H1 (cell line): ENCODE measurements around the gene PDZD2. TPM values are rescaled to one million over a fixed set of nuclear protein-coding genes. Genes with fewer than 3 reads are reported as not detected.

ENCODE experiments used
- CTCF ChIA-PET: fragments of 300-600 bp; sonication (Branson Sonifier 250); formaldehyde crosslinking; loops from one replicate; lab custom pipeline; 2021; ENCODE audit not compliant: partially characterized antibody; lab: Charles Lee
- POLR2A ChIA-PET: fragments of 300-600 bp; sonication (Branson Sonifier 250); formaldehyde crosslinking; loops from one replicate; lab custom pipeline; 2021; ENCODE audit warnings: inconsistent platforms; ENCODE audit not compliant: partially characterized antibody; lab: Charles Lee
- DNase-seq, 2 experiments: peaks; one replicate each; pipeline versions ENCODE4 v3.0.0 to v3.0.0-alpha.2; 2010 to 2022; ENCODE audit warnings: low spot score in 2 of 2, low read depth in 1 of 2, mixed read lengths in 1 of 2
- FAIRE-seq: peaks from 2 replicates; lab custom pipeline; 2011; peaks lifted over from hg19 to GRCh38; lab: Jason Lieb, UNC
- H2AFZ ChIP-seq: 2 replicates; pipeline ENCODE4 v1.8.1; 2012; ENCODE audit warnings: low read length, inconsistent platforms
- H2AK5ac ChIP-seq: 2 replicates; pipeline ENCODE4 v1.6.1; 2013; ENCODE audit warnings: low read depth, low read length
- H2BK120ac ChIP-seq: replicated peaks from 2 replicates; pipeline ENCODE3; 2013; ENCODE audit warnings: low read depth, low read length, inconsistent platforms
- H2BK12ac ChIP-seq: 2 replicates; pipeline ENCODE4 v1.6.1; 2013; ENCODE audit warnings: low read depth, low read length
- H2BK15ac ChIP-seq: 2 replicates; pipeline ENCODE4 v1.6.1; 2013; ENCODE audit warnings: low read length
- H2BK20ac ChIP-seq: 2 replicates; pipeline ENCODE4 v1.6.1; 2013; ENCODE audit warnings: low read length
- H2BK5ac ChIP-seq: 2 replicates; pipeline ENCODE4 v1.6.1; 2013; ENCODE audit warnings: low read depth, low read length
- H3K14ac ChIP-seq: 2 replicates; pipeline ENCODE4 v1.6.1; 2013; ENCODE audit warnings: inconsistent platforms; ENCODE audit not compliant: insufficient read length
- H3K18ac ChIP-seq: 2 replicates; pipeline ENCODE4 v1.6.1; 2013; ENCODE audit warnings: low read length; ENCODE audit errors: extremely low read depth
- H3K23ac ChIP-seq: 2 replicates; pipeline ENCODE4 v1.6.1; 2013; ENCODE audit warnings: inconsistent platforms; ENCODE audit not compliant: insufficient read length
- H3K23me2 ChIP-seq: 2 replicates; pipeline ENCODE4 v1.6.1; 2013; ENCODE audit warnings: low read depth, low read length
- H3K27ac ChIP-seq: 2 replicates; pipeline ENCODE4 v1.6.1; 2011; ENCODE audit warnings: low read depth, low read length, inconsistent platforms
- H3K27me3 ChIP-seq, 4 experiments: replicated peaks in 1 of 4; 1 replicate in 1 of 4; 2 replicates in 3 of 4; pipeline versions ENCODE4 v1.6.1 to v1.8.1; 2011 to 2013; ENCODE audit warnings: low read length in 3 of 4, mild to moderate bottlenecking in 3 of 4, inconsistent platforms in 2 of 4, mixed read lengths in 2 of 4, moderate library complexity in 1 of 4; ENCODE audit not compliant: control insufficient read depth in 3 of 4, insufficient read depth in 3 of 4; ENCODE audit errors: extremely low read depth in 1 of 4
- H3K36me3 ChIP-seq, 4 experiments: 2 replicates each; pipeline versions ENCODE4 v1.6.1 to v1.8.1; 2011 to 2013; ENCODE audit warnings: mild to moderate bottlenecking in 4 of 4, low read length in 3 of 4, moderate library complexity in 2 of 4, control low read depth in 1 of 4, inconsistent platforms in 1 of 4; ENCODE audit not compliant: insufficient read depth in 4 of 4, control insufficient read depth in 2 of 4
- H3K4ac ChIP-seq: replicated peaks from 2 replicates; pipeline ENCODE3; 2013; ENCODE audit warnings: low read length, low read depth, mixed read lengths, inconsistent platforms; ENCODE audit not compliant: insufficient read length
- H3K4me1 ChIP-seq, 4 experiments: replicated peaks in 1 of 4; 1 replicate in 1 of 4; 2 replicates in 3 of 4; pipeline versions ENCODE4 v1.6.1 to v1.8.1; 2011 to 2013; ENCODE audit warnings: low read length in 3 of 4, inconsistent platforms in 2 of 4, mixed read lengths in 1 of 4; ENCODE audit not compliant: insufficient read depth in 4 of 4, control insufficient read depth in 3 of 4
- H3K4me2 ChIP-seq, 2 experiments: 2 replicates each; pipeline versions ENCODE4 v1.6.1 to v1.8.1; 2011 to 2013; ENCODE audit warnings: low read depth in 2 of 2, low read length in 2 of 2, control low read depth in 1 of 2, inconsistent platforms in 1 of 2, mild to moderate bottlenecking in 1 of 2; ENCODE audit not compliant: insufficient read depth in 1 of 2
- H3K4me3 ChIP-seq, 4 experiments: fragments of 200-600, 300-600 bp in 1 of 4; sonication (generic), shearing (Covaris generic), sonication (Bioruptor Twin) in 1 of 4; 2 replicates each; pipeline versions ENCODE4 v1.5.1 to v1.8.1; 2011 to 2016; ENCODE audit warnings: low read length in 4 of 4, low read depth in 3 of 4, control low read depth in 2 of 4, inconsistent platforms in 2 of 4, mild to moderate bottlenecking in 2 of 4, mixed read lengths in 1 of 4, moderate library complexity in 1 of 4; ENCODE audit not compliant: insufficient read depth in 2 of 4; ENCODE audit errors: extremely low read depth in 1 of 4
- H3K56ac ChIP-seq: replicated peaks from 2 replicates; pipeline ENCODE3; 2013; ENCODE audit warnings: low read depth, mild to moderate bottlenecking, mixed read lengths, low read length, inconsistent platforms; ENCODE audit not compliant: insufficient read length
- H3K79me1 ChIP-seq: 2 replicates; pipeline ENCODE4 v1.6.1; 2013; ENCODE audit warnings: low read depth, low read length, control low read depth
- H3K79me2 ChIP-seq, 2 experiments: 2 replicates each; pipeline versions ENCODE4 v1.6.1 to v1.8.1; 2012 to 2013; ENCODE audit warnings: low read length in 2 of 2, mild to moderate bottlenecking in 2 of 2, inconsistent platforms in 1 of 2; ENCODE audit not compliant: insufficient read depth in 2 of 2, control insufficient read depth in 1 of 2
- H3K9ac ChIP-seq, 4 experiments: replicated peaks in 1 of 4; 1 replicate in 1 of 4; 2 replicates in 3 of 4; pipeline versions ENCODE4 v1.6.1 to v1.8.1; 2011 to 2013; ENCODE audit warnings: low read depth in 3 of 4, low read length in 3 of 4, control low read depth in 2 of 4, mild to moderate bottlenecking in 2 of 4, moderate library complexity in 2 of 4, inconsistent platforms in 1 of 4; ENCODE audit errors: extremely low read depth in 1 of 4
- H3K9me3 ChIP-seq, 2 experiments: 2 replicates each; pipeline versions ENCODE4 v1.6.1 to v1.8.1; 2012 to 2013; ENCODE audit warnings: mild to moderate bottlenecking in 2 of 2, moderate library complexity in 2 of 2, control low read depth in 1 of 2, inconsistent platforms in 1 of 2, low read depth in 1 of 2, low read length in 1 of 2, mixed read lengths in 1 of 2; ENCODE audit not compliant: insufficient read depth in 2 of 2
- H4K20me1 ChIP-seq, 2 experiments: replicated peaks in 1 of 2; 2 replicates each; pipeline versions ENCODE3 to v1.8.1; 2011 to 2013; ENCODE audit warnings: inconsistent platforms in 2 of 2, low read length in 2 of 2, mild to moderate bottlenecking in 1 of 2; ENCODE audit not compliant: insufficient read depth in 2 of 2, control insufficient read depth in 1 of 2
- H4K5ac ChIP-seq: 2 replicates; pipeline ENCODE4 v1.6.1; 2013; ENCODE audit warnings: low read length, low read depth, mixed read lengths, inconsistent platforms; ENCODE audit not compliant: insufficient read length
- H4K8ac ChIP-seq: 2 replicates; pipeline ENCODE4 v1.8.0; 2013; ENCODE audit warnings: mild to moderate bottlenecking, moderate library complexity, low read length, inconsistent platforms; ENCODE audit not compliant: insufficient read depth; ENCODE audit errors: extremely low read depth
- H4K91ac ChIP-seq: replicated peaks from 2 replicates; pipeline ENCODE3; 2013; ENCODE audit warnings: low read length, mixed read lengths, inconsistent platforms; ENCODE audit not compliant: insufficient read length
- ASH2L ChIP-seq: fragments of 200-600, 300-600 bp; sonication (generic); IDR thresholded peaks from one replicate; pipeline ENCODE4 v1.7.1; 2017; ENCODE audit warnings: low read length
- BRCA1 ChIP-seq: IDR thresholded peaks from 2 replicates; pipeline ENCODE4 v1.6.1; 2012; ENCODE audit warnings: low read depth, low read length, improper control_type of control experiment
- CBX5 ChIP-seq: fragments of 300-800, 300-1000 bp; sonication (generic); IDR thresholded peaks from 2 replicates; pipeline ENCODE4 v1.7.1; 2016; ENCODE audit warnings: antibody characterized with exemption, low read length, low read depth
- JUN ChIP-seq: IDR thresholded peaks from 2 replicates; pipeline ENCODE4 v1.6.1; 2011; ENCODE audit warnings: low read depth, mild to moderate bottlenecking, improper control_type of control experiment, low read length
- SUZ12 ChIP-seq: fragments of 200-600 bp; sonication (generic); IDR thresholded peaks from 2 replicates; pipeline ENCODE4 v1.6.1; 2012; ENCODE audit warnings: mild to moderate bottlenecking, inconsistent platforms, low read length, moderate library complexity, mixed read lengths
- TEAD4 ChIP-seq: IDR thresholded peaks from 2 replicates; pipeline ENCODE4 v1.6.1; 2012; ENCODE audit warnings: low read depth, low read length, inconsistent platforms, mixed read lengths
- ZNF274 ChIP-seq: IDR thresholded peaks from 2 replicates; pipeline ENCODE4 v1.7.0; 2012; ENCODE audit warnings: low read length, borderline replicate concordance; ENCODE audit errors: extremely low read depth
- WGBS, 2 experiments: shearing (Covaris generic) in 1 of 2; methylation state at CpG; one replicate each; pipeline versions ENCODE4 v1.1.6 to v1.1.7; 2013 to 2015; ENCODE audit warnings: low lambda C conversion rate in 2 of 2, mixed read lengths in 2 of 2, inconsistent platforms in 1 of 2, low coverage in 1 of 2, missing lambda C conversion rate in 1 of 2; ENCODE audit not compliant: insufficient replicate concordance in 2 of 2, insufficient coverage in 1 of 2, insufficient read length in 1 of 2; ENCODE audit errors: extremely low coverage in 1 of 2, missing lambda C conversion rate in 1 of 2; 5-methylcytosine and 5-hydroxymethylcytosine counted together
- polyA plus RNA-seq, 7 experiments: library from polyadenylated mRNA; depleted of rRNA in 3 of 7; stranded (reverse) in 5 of 7; unstranded in 2 of 7; fragments of >200 nt in 5 of 7; fragments of 200-250 nt in 2 of 7; gene quantifications; 1 replicate in 5 of 7; 2 replicates in 1 of 7; 4 replicates in 1 of 7; pipeline versions ENCODE4 v1.2.1 to v1.2.3, GENCODE V29; 2011 to 2013; ENCODE audit warnings: missing spikeins in 2 of 7, mixed read lengths in 2 of 7
- total RNA-seq: library from RNA; stranded (reverse); fragmentation: NEBNext Ultra II Directional; extraction: Animal tissue kit (Norgen Biotek cat#: 25700); gene quantifications from 2 replicates; pipeline ENCODE4 v1.2.1, GENCODE V29; 2021

Gene PDZD2
- total and polyA plus RNA-seq, 2 of the 8 experiments (the other 6 are each of a cell fraction or from before 2014, with no cell fraction given): 1.2 to 6.8 TPM

- Histone ChIP-seq H3K4me3 (no peak overlapping the region), H3K4me1 (peaks cover 3 to 9% (median 5%) of the 10 kb centered on the region in 4 experiments; a peak in 4 of 7 replicates)
- CTCF ChIA-PET: interaction anchor here (0.6 to 4.8 kb wide), 9 partner anchors 9 to 168 kb away, joined by 3 to 24 read pairs (median 4); no protein-coding TSS in a partner anchor
- no peak for FAIRE-seq
- TF ChIP-seq ZNF274 (no peak), JUN (no peak), ASH2L (no peak), SUZ12 (no peak), TEAD4 (no peak), CBX5 (no peak), BRCA1 (no peak)
- TF ChIP-seq, all 59 proteins: peak for 0
- no peaks in the 10 kb centered on the region for H3K36me3 ChIP-seq
- H2BK12ac ChIP-seq: no peak overlapping the region
- POLR2A ChIA-PET: no interaction called here
- H3K79me1 ChIP-seq: no peaks in the 10 kb centered on the region
- no peak overlapping the region for H2BK15ac ChIP-seq
- no peak overlapping the region for H3K4me2 ChIP-seq
- no peak overlapping the region for H4K8ac ChIP-seq
- no peak overlapping the region for H4K5ac ChIP-seq
- no peak overlapping the region for H3K9ac ChIP-seq
- no peak overlapping the region for H2BK120ac ChIP-seq
- H2AK5ac ChIP-seq: 0 out of 2 replicates have a peak overlapping the region, but pooled peaks have one; percentile 25
- no peaks in the 10 kb centered on the region for H3K79me2 ChIP-seq
- H3K9me3 ChIP-seq: no peaks in the 10 kb centered on the region
- no peak overlapping the region for H3K27ac ChIP-seq
- H3K23ac ChIP-seq: no peak overlapping the region
- no peak overlapping the region for H3K56ac ChIP-seq
- no peaks in the 10 kb centered on the region for H4K20me1 ChIP-seq
- 83% methylated on average over 6 of the region's 6 CpGs; no CpG with 5 or more reads in 1 of the 2 experiments for WGBS, 2 experiments
- H3K27me3 ChIP-seq: no peaks in the 10 kb centered on the region
- no peak overlapping the region for H2AFZ ChIP-seq
- no peaks in the 10 kb centered on the region for H3K23me2 ChIP-seq
- H3K4ac ChIP-seq: no peak overlapping the region
- H4K91ac ChIP-seq: peak overlapping the region; percentile 44
- DNase-seq: no peak
- H3K18ac ChIP-seq: no peak overlapping the region
- H2BK5ac ChIP-seq: no peak overlapping the region
- H2BK20ac ChIP-seq: no peak overlapping the region; the same call in 1 of the 2 replicates
- no peak overlapping the region for H3K14ac ChIP-seq
These were observed 129.1 kb downstream of the PDZD2 start for GRCh38 chr5:31768046-31768445.
